Muscle of leg (tissue), 16 donors: Measurements from ENCODE around the gene MYMX. TPM values are rescaled to one million over a fixed set of nuclear protein-coding genes. Genes with fewer than 3 reads are reported as not detected.

ENCODE experiments used
- DNase-seq: peaks from one replicate; pipeline ENCODE4 v3.0.0; 2013
- H3K27ac ChIP-seq: one replicate; pipeline ENCODE4 v1.5.1; 2013; ENCODE audit warnings: mild to moderate bottlenecking, low read length, control low read depth
- H3K27me3 ChIP-seq: one replicate; pipeline ENCODE4 v1.6.1; 2013; ENCODE audit warnings: low read length; ENCODE audit not compliant: control insufficient read depth, insufficient read depth
- H3K36me3 ChIP-seq: one replicate; pipeline ENCODE4 v1.6.1; 2013; ENCODE audit warnings: low read length; ENCODE audit not compliant: control insufficient read depth, insufficient read depth
- H3K4me1 ChIP-seq: one replicate; pipeline ENCODE4 v1.6.1; 2013; ENCODE audit warnings: low read length; ENCODE audit not compliant: control insufficient read depth, insufficient read depth
- H3K4me3 ChIP-seq: one replicate; pipeline ENCODE4 v1.5.1; 2013; ENCODE audit warnings: low read length, control low read depth
- H3K9me3 ChIP-seq: replicated peaks from 2 replicates; pipeline ENCODE4 v1.6.1; 2013; ENCODE audit warnings: low read depth, low read length; ENCODE audit not compliant: control insufficient read depth
- WGBS: methylation state at CpG from one replicate; pipeline ENCODE4 v1.1.5; 2013; ENCODE audit warnings: missing lambda C conversion rate; ENCODE audit not compliant: insufficient coverage; 5-methylcytosine and 5-hydroxymethylcytosine counted together
- long read RNA-seq, 11 donors: transcript quantifications; one replicate each; lab custom pipeline, GENCODE V29; 2026
- polyA plus RNA-seq, 8 donors: library from polyadenylated mRNA; unstranded; fragments of 120-200 nt; gene quantifications; one replicate each; pipeline versions ENCODE4 v1.2.1 to v1.2.3, GENCODE V29; 2013; ENCODE audit warnings: inconsistent platforms in 1 of 8, low replicate concordance in 1 of 8; ENCODE audit not compliant: insufficient read length in 8 of 8, insufficient read depth in 1 of 8
- total RNA-seq: library from RNA; stranded (reverse); fragments of 120-200 nt; gene quantifications from one replicate; pipeline ENCODE4 v1.2.4, GENCODE V29; 2013

The MYMX gene
- total RNA-seq (12.4 TPM), polyA plus RNA-seq (10 to 100 TPM; 21.1 to 31.2 (median 26.8) TPM)
- long read RNA-seq, donor 1, partial matches to known transcripts, result 10 of 14 reads
- long read RNA-seq, donor 1, other reads (novel, unspliced or antisense), result 0 of 14 reads
- long read RNA-seq, donor 2, result 0 reads
- long read RNA-seq, donor 3, transcript MYMX-201 (2 exons, 817 nt), result major isoform, 6 of 13 reads
- long read RNA-seq, donor 3, partial matches to known transcripts, result 7 of 13 reads
- long read RNA-seq, donor 3, other reads (novel, unspliced or antisense), result 0 of 13 reads
- long read RNA-seq, donor 4, transcript MYMX-201 (2 exons, 817 nt), result major isoform, 7 of 20 reads
- long read RNA-seq, donor 4, partial matches to known transcripts, result 13 of 20 reads
- long read RNA-seq, donor 4, other reads (novel, unspliced or antisense), result 0 of 20 reads
- long read RNA-seq, donor 5, transcript MYMX-201 (2 exons, 817 nt), result major isoform, 18 of 47 reads
- long read RNA-seq, donor 5, partial matches to known transcripts, result 29 of 47 reads
- long read RNA-seq, donor 5, other reads (novel, unspliced or antisense), result 0 of 47 reads
- long read RNA-seq, donor 6, transcript MYMX-201 (2 exons, 817 nt), result major isoform, 9 of 26 reads
- long read RNA-seq, donor 6, partial matches to known transcripts, result 17 of 26 reads
- long read RNA-seq, donor 6, other reads (novel, unspliced or antisense), result 0 of 26 reads
- long read RNA-seq, donor 7, transcript MYMX-201 (2 exons, 817 nt), result major isoform, 8 of 31 reads
- long read RNA-seq, donor 7, partial matches to known transcripts, result 23 of 31 reads
- long read RNA-seq, donor 7, other reads (novel, unspliced or antisense), result 0 of 31 reads
- long read RNA-seq, donor 8, partial matches to known transcripts, result 17 of 21 reads
- long read RNA-seq, donor 8, other reads (novel, unspliced or antisense), result 0 of 21 reads
- long read RNA-seq, donor 9, transcript MYMX-201 (2 exons, 817 nt), result major isoform, 8 of 16 reads
- long read RNA-seq, donor 9, partial matches to known transcripts, result 8 of 16 reads
- long read RNA-seq, donor 9, other reads (novel, unspliced or antisense), result 0 of 16 reads
- long read RNA-seq, donor 10, transcript MYMX-201 (2 exons, 817 nt), result major isoform, 8 of 26 reads
- long read RNA-seq, donor 10, partial matches to known transcripts, result 18 of 26 reads
- long read RNA-seq, donor 10, other reads (novel, unspliced or antisense), result 0 of 26 reads
- long read RNA-seq, donor 11, transcript MYMX-201 (2 exons, 817 nt), result major isoform, 5 of 5 reads
- long read RNA-seq, donor 11, partial matches to known transcripts, result 0 of 5 reads
- long read RNA-seq, donor 11, other reads (novel, unspliced or antisense), result 0 of 5 reads

GRCh38 chr6:44216677-44217331 lies at the start of gene MYMX:
Gene MYMX, plus strand, starts transcription at chr6:44216926. Its CDS starts 546 bp downstream, at chr6:44217472.
- peak within 1 kb of the TSS; percentile 98 for H3K27ac ChIP-seq

GRCh38 chr6:44167567-44167966 lies 49.2 kb upstream of the MYMX start:
- no peak for DNase-seq
- Histone ChIP-seq H3K9me3 (no peaks in the 10 kb centered on the region), H3K4me1 (peaks cover 7% of the 10 kb centered on the region), H3K36me3 (no peaks in the 10 kb centered on the region), H3K27me3 (peaks cover 5% of the 10 kb centered on the region), H3K27ac (no peak overlapping the region), H3K4me3 (no peak overlapping the region)
- WGBS, result 90% methylated on average over 1 of the region's 1 CpG

More at GRCh38 chr6:44216677-44217331, at the start of gene MYMX:
- WGBS, result 11% methylated on average over 4 of the region's 7 CpGs
- DNase-seq, result peak; percentile 90
- H3K36me3 ChIP-seq, result no peaks in the 10 kb centered on the region
- peak within 1 kb of the TSS; percentile 57 for H3K4me3 ChIP-seq
- H3K4me1 ChIP-seq, result peaks cover 53% of the 10 kb centered on the region
- H3K27me3 ChIP-seq, result no peaks in the 10 kb centered on the region
- no peaks in the 10 kb centered on the region for H3K9me3 ChIP-seq

DNA sequence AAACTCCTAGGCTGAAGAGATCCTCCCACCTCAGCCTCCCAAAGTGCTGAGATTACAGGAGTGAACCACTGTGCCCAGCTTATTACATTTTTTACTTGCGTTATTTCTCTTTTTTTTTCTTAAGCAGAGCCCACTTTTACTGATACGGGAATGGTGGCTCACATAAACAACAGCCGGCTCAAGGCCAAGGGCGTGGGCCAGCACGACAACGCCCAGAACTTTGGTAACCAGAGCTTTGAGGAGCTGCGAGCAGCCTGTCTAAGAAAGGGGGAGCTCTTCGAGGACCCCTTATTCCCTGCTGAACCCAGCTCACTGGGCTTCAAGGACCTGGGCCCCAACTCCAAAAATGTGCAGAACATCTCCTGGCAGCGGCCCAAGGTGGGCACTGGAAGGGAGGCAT lies 47.6 kb upstream of the MYMX start:
- H3K4me3 ChIP-seq, result no peak overlapping the region
- 63% methylated on average over 6 of the region's 9 CpGs for WGBS
- peaks cover 3% of the 10 kb centered on the region for H3K27me3 ChIP-seq
- H3K27ac ChIP-seq, result no peak overlapping the region
- no peaks in the 10 kb centered on the region for H3K9me3 ChIP-seq
- peaks cover 14% of the 10 kb centered on the region for H3K4me1 ChIP-seq
- no peaks in the 10 kb centered on the region for H3K36me3 ChIP-seq
- DNase-seq, result no peak

GRCh38 chr6:44169886-44170570 lies 46.7 kb upstream of the MYMX start:
- Histone ChIP-seq H3K4me1 (peaks cover 14% of the 10 kb centered on the region), H3K4me3 (no peak overlapping the region)
- WGBS, result 69% methylated on average over 3 of the region's 10 CpGs

DNA sequence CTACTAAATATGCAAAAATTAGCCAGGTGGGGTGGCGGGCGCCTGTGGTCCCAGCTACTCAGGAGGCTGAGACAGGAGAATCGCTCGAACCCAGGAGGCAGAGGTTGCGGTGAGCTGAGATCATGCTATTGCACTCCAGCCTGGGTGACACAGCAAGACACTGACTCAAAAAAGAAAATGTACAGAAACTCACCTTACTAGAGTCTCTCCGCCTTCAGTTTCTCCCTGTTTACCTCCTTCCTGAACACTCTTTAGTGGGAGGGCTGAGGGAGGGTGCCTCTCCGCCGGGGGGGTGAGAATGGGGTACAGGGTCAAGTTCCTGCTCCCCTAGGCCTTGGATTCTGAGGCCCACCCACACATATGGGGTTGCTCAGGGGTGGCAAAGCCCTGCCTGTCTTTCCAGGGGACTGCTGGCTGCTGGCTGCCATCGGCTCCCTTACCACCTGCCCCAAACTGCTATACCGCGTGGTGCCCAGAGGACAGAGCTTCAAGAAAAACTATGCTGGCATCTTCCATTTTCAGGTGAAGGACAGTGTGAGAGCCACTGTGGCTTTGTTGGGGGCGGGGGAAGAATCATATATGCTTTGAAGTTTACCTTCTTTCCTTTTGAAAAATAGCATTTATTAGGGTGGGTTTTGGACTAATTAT lies 44.7 kb upstream of the MYMX start:
- no peak for DNase-seq
- Histone ChIP-seq H3K27ac (no peak overlapping the region), H3K27me3 (no peaks in the 10 kb centered on the region), H3K36me3 (no peaks in the 10 kb centered on the region), H3K4me1 (peaks cover 22% of the 10 kb centered on the region), H3K9me3 (no peaks in the 10 kb centered on the region), H3K4me3 (no peak overlapping the region)
- 91% methylated on average over 4 of the region's 12 CpGs for WGBS

More at GRCh38 chr6:44169886-44170570, 46.7 kb upstream of the MYMX start:
- H3K27ac ChIP-seq, result no peak overlapping the region
- H3K36me3 ChIP-seq, result no peaks in the 10 kb centered on the region
- H3K27me3 ChIP-seq, result no peaks in the 10 kb centered on the region
- H3K9me3 ChIP-seq, result no peaks in the 10 kb centered on the region
- DNase-seq, result no peak

DNA sequence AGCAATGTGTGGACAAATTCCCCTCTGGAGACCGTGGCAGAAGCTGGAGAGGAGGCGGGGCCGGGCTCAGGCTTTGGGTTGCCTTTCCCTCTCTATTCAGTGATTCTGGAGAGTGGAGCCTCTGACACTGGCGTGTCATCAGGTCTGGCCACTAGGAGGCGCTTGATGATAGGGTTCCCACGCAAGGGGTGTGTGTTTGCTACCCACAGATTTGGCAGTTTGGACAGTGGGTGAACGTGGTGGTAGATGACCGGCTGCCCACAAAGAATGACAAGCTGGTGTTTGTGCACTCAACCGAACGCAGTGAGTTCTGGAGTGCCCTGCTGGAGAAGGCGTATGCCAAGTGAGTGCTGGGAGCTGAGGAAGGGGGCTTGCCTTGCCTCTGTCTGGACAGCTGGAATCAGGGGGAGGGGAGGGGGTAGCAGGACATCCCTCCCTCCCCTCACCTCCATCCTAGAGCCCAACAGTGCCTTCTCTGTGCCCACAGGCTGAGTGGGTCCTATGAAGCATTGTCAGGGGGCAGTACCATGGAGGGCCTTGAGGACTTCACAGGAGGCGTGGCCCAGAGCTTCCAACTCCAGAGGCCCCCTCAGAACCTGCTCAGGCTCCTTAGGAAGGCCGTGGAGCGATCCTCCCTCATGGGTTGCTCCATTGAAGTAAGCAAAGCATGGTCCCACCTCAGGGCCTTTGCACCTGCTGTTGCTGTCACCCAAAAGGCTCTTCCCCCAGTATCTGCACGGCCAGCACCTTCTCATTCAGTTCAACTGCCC lies 43.8 kb upstream of the MYMX start:
- no peak overlapping the region for H3K4me3 ChIP-seq
- no peaks in the 10 kb centered on the region for H3K9me3 ChIP-seq
- no peaks in the 10 kb centered on the region for H3K36me3 ChIP-seq
- no peaks in the 10 kb centered on the region for H3K27me3 ChIP-seq
- H3K27ac ChIP-seq, result no peak overlapping the region
- peaks cover 25% of the 10 kb centered on the region for H3K4me1 ChIP-seq
- WGBS, result 32% methylated on average over 11 of the region's 15 CpGs
- DNase-seq, result peak; percentile 87

- Histone ChIP-seq H3K27ac (no peak overlapping the region), H3K36me3 (no peaks in the 10 kb centered on the region), H3K27me3 (no peaks in the 10 kb centered on the region), H3K4me1 (peaks cover 20% of the 10 kb centered on the region), H3K9me3 (no peaks in the 10 kb centered on the region), H3K4me3 (no peak overlapping the region)
- WGBS, result 77% methylated on average over 5 of the region's 15 CpGs
- no peak for DNase-seq
Measured at GRCh38 chr6:44176130-44176761, 40.5 kb upstream of the MYMX start.
